Activated CD4-positive, alpha-beta T cell treated with anti-CD3 and anti-CD28 coated beads, Interleukin-2, amount 10 ng/mL, durations not matched to agents 24 days and 14 days (primary cell): ENCODE results near the gene BCAS1. TPM values are rescaled to one million over a fixed set of nuclear protein-coding genes. Genes with fewer than 3 reads are reported as not detected.

Experiments
- DNase-seq: peaks from one replicate; pipeline ENCODE4 v3.0.0; 2022
- H3K27ac Mint-ChIP-seq: one replicate; pipeline ENCODE4 v1.8.0; 2022; ENCODE audit warnings: mild to moderate bottlenecking, mixed read lengths
- H3K27me3 Mint-ChIP-seq: one replicate; pipeline ENCODE4 v1.8.0; 2022; ENCODE audit warnings: mixed read lengths
- H3K36me3 Mint-ChIP-seq: one replicate; pipeline ENCODE4 v1.8.0; 2022; ENCODE audit warnings: low read depth, mild to moderate bottlenecking, mixed read lengths
- H3K4me1 Mint-ChIP-seq: one replicate; pipeline ENCODE4 v1.8.0; 2021; ENCODE audit warnings: mixed read lengths
- H3K4me3 Mint-ChIP-seq: one replicate; pipeline ENCODE4 v1.8.0; 2022; ENCODE audit warnings: mild to moderate bottlenecking, moderate library complexity, mixed read lengths
- H3K9me3 Mint-ChIP-seq: one replicate; pipeline ENCODE4 v1.8.0; 2021; ENCODE audit warnings: mixed read lengths
- intact Hi-C: fragments of 100-400 bp; cut with micrococcal nuclease; formaldehyde crosslinking; loops from one replicate; pipeline ENCODE4 v1.15.1; 2023
- total RNA-seq: library from RNA; stranded (reverse); gene quantifications from 2 replicates; pipeline ENCODE4 v1.2.3, GENCODE V29; 2022

BCAS1 gene
- total RNA-seq, 1 donor from 2014 or later = not detected

GRCh38 chr20:53903652-53903987, 166.8 kb downstream of the BCAS1 start:
- peaks cover 45% of the 10 kb centered on the region for H3K4me1 Mint-ChIP-seq
- H3K36me3 Mint-ChIP-seq = no peaks in the 10 kb centered on the region
- H3K27me3 Mint-ChIP-seq = no peaks in the 10 kb centered on the region
- H3K4me3 Mint-ChIP-seq = no peak overlapping the region
- H3K27ac Mint-ChIP-seq = peak overlapping the region; percentile 77
- DNase-seq = no peak
- intact Hi-C loops = no loop called here
- no peaks in the 10 kb centered on the region for H3K9me3 Mint-ChIP-seq

DNA sequence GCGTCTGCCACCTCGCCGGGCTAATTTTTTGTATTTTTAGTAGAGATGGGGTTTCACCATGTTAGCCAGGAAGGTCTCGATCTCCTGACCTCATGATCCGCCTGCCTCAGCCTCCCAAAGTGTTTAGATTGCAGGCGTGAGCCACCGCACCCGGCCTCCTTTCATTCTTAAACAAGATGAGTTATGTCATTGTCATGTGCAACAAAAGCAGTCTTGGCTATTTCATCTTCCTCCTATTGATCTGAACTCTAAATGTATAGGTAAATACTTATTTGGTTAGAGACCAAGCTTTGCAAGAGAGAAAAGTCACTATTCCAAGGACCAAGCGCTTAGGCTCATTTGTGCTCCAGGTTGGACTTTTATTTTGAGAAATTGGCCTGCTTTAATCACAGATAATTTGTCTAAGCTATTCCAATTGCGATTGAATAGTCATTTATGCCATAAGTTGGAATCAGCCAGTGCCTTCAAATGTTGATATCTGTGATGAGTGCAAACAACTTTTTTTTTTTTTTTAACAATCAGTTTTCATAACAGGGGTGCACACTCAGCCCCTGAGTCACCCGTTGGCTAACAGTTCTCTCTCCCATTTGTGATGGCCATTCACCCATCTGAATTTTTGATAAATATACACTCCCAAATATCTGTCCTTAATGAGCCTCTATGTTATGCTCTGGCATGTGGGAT, 167.3 kb downstream of the BCAS1 start:
- Mint-ChIP-seq H3K36me3 (no peaks in the 10 kb centered on the region), H3K9me3 (no peaks in the 10 kb centered on the region), H3K27me3 (no peaks in the 10 kb centered on the region), H3K4me1 (peaks cover 48% of the 10 kb centered on the region), H3K27ac (peak overlapping the region; percentile 77), H3K4me3 (no peak overlapping the region)
- intact Hi-C loops = no loop called here
- no peak for DNase-seq

DNA sequence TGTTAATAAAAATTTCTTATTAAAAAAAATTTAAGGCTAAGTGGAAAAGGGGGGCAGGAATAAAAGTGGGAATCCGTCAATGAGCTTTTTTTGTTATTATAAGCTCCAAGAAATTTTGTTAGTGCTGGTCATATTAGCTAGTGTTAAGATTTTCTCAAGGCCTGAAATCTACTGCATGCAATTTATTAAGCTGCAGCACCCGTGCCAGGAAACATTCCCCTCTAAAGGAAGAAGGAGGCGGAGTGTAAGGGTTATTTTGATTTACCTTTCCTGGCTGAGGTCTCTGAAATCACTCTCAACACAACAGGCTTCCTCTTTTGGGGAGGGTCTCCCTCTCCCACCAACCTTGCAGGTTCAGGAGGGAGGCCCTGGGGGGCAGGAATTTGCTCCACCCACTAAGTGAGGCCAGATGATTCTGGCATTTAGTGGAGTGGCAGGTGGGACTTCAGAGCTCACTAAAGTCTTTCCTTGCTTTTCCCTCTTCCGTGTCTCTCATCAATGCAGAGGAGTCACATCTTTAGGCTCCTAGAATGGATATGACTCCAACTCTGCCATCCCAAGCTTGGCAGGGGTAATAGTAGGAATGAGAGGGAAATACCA, 168.8 kb downstream of the BCAS1 start:
- Mint-ChIP-seq H3K36me3 (no peaks in the 10 kb centered on the region), H3K4me1 (peaks cover 48% of the 10 kb centered on the region), H3K27ac (no peak overlapping the region), H3K9me3 (peaks cover 3% of the 10 kb centered on the region), H3K4me3 (no peak overlapping the region), H3K27me3 (no peaks in the 10 kb centered on the region)
- intact Hi-C loops = no loop called here
- no peak for DNase-seq

DNA sequence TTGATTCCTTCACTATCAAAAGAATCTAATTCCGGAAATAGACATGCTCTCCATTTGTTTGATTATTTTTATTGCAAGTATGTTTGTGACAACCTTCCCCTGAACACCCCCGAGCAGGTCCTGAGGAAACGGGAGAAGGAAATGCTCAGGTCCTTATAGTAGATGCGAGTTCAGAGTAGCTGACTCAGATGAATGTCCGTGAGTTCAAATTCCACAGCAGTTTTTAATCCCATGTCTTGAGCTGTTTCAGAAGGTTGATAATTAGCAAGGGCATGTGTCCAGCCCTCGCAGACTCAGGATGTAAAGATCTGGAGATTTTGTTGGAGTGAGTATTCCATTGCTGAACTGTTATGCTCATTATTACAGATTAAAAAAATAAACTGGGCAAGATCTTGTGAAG, 169.3 kb downstream of the BCAS1 start:
- intact Hi-C loops = no loop called here
- no peaks in the 10 kb centered on the region for H3K27me3 Mint-ChIP-seq
- H3K36me3 Mint-ChIP-seq = no peaks in the 10 kb centered on the region
- H3K9me3 Mint-ChIP-seq = peaks cover 3% of the 10 kb centered on the region
- H3K27ac Mint-ChIP-seq = peak overlapping the region; percentile 20
- peaks cover 47% of the 10 kb centered on the region for H3K4me1 Mint-ChIP-seq
- H3K4me3 Mint-ChIP-seq = no peak overlapping the region
- DNase-seq = no peak

- intact Hi-C loops = no loop called here
- H3K9me3 Mint-ChIP-seq = peaks cover 3% of the 10 kb centered on the region
- no peak for DNase-seq
- H3K27ac Mint-ChIP-seq = peak overlapping the region; percentile 34
- no peak overlapping the region for H3K4me3 Mint-ChIP-seq
- peaks cover 47% of the 10 kb centered on the region for H3K4me1 Mint-ChIP-seq
- no peaks in the 10 kb centered on the region for H3K27me3 Mint-ChIP-seq
- no peaks in the 10 kb centered on the region for H3K36me3 Mint-ChIP-seq
Measured at GRCh38 chr20:53900380-53900999, 169.9 kb downstream of the BCAS1 start.

- DNase-seq = peak; percentile 92
- Mint-ChIP-seq H3K4me3 (peak overlapping the region; percentile 53), H3K36me3 (no peaks in the 10 kb centered on the region), H3K4me1 (peaks cover 53% of the 10 kb centered on the region), H3K27me3 (no peaks in the 10 kb centered on the region), H3K9me3 (peaks cover 3% of the 10 kb centered on the region), H3K27ac (peak overlapping the region; percentile 95)
- intact Hi-C loops = loop anchor here (1.0 to 2.0 kb wide), 4 partner anchors 16 to 321 kb away; no protein-coding TSS in a partner anchor
Measured at GRCh38 chr20:53899351-53900167, 170.8 kb downstream of the BCAS1 start.

DNA sequence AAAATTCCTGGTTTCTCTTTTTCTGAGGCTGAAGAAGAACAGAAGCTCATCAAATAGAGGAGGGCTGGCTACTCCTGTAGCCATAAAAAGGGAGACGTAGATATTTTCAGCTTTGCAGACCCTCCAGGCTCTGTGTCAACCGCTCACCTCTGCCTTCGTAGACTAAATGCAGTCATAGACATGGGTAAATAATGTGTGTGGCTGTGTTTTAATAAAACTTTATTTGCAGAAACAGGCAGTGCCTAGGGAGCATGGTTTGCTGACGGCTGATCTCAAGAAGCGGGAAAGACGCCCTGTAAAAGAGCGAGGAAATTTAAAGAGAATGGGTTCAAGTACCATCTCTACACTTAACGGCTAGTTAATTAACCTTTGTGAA, 171.8 kb downstream of the BCAS1 start:
- Mint-ChIP-seq H3K27ac (peak overlapping the region; percentile 52), H3K4me1 (peaks cover 55% of the 10 kb centered on the region), H3K9me3 (peaks cover 3% of the 10 kb centered on the region), H3K27me3 (no peaks in the 10 kb centered on the region), H3K4me3 (no peak overlapping the region), H3K36me3 (no peaks in the 10 kb centered on the region)
- intact Hi-C loops = loop anchor here (2.0 kb wide), 1 partner anchor 50 kb away; no protein-coding TSS in a partner anchor
- DNase-seq = no peak

DNA sequence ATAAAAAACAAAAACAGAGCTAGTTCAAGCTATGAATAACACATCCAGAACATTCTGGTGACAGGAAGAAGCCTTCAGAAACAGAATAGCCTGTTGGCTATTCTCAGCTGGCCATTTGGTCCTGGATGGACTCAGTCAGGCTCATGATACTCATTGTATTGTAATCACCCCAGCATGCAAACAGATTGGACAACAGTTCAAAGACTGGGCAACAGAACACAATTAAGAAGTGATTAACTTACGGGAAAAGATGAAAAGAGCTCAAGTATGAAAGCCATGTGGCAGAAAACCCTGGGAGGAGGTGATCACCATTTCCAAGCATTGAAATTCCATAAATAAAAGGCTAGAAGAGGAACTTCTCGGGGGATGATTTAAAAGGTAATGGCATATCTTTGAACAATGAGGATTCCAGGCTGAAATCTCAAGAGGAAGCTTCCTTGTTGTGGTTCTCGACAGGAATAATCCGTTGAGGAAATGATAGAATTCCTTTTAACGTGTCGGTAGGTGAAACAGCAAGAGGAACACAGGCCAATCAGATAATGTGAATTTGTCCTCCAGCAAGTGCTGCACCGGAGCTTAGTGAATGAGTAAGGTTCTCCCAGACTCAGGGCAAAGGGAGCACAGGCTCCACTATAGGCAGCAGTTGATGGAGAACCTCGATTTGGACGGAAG, 172.4 kb downstream of the BCAS1 start:
- H3K36me3 Mint-ChIP-seq = no peaks in the 10 kb centered on the region
- H3K9me3 Mint-ChIP-seq = peaks cover 3% of the 10 kb centered on the region
- peak overlapping the region; percentile 72 for H3K27ac Mint-ChIP-seq
- peaks cover 57% of the 10 kb centered on the region for H3K4me1 Mint-ChIP-seq
- no peaks in the 10 kb centered on the region for H3K27me3 Mint-ChIP-seq
- intact Hi-C loops = loop anchor here (2.0 kb wide), 1 partner anchor 51 kb away; no protein-coding TSS in a partner anchor
- no peak overlapping the region for H3K4me3 Mint-ChIP-seq
- DNase-seq = no peak

DNA sequence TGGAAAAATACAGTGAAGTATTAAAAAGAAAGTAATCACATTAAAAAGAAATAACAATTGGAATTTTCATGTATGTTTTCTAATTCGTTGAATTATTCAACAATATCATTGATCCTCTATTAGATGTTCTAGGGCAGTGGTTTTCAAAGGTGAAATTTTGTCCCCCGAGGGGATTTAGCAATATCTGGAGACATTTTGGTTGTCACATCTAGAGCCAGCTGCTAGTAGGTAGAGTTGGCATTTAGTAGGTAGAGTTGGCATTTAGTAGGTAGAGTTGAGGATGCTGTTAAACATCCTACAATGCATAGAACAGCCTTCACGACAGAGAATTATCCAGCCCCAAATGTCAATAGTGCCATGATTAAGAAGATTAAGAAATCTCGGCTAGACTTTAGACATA, 173.7 kb downstream of the BCAS1 start:
- no peak for DNase-seq
- Mint-ChIP-seq H3K9me3 (peaks cover 3% of the 10 kb centered on the region), H3K27me3 (no peaks in the 10 kb centered on the region), H3K4me3 (no peak overlapping the region), H3K4me1 (peaks cover 60% of the 10 kb centered on the region), H3K27ac (no peak overlapping the region), H3K36me3 (peaks cover 2% of the 10 kb centered on the region)
- intact Hi-C loops = no loop called here

DNA sequence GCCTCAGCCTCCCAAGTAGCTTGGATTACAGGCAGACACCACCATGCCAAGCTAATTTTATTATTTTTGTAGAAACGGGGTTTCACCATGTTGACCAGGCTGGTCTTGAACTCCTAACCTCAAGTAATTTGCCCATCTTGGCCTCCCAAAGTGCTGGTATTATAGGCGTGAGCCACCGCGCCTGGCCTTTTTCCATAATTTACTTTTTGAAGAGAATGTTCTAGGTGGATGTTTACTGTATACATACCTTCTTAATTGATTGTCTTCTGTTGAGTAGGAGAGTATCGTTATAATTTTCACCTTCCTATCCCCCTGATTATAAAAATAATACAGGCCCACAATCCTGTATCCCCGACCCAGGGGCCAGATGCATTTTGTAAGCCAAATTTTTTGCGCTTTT, 174.4 kb downstream of the BCAS1 start:
- Mint-ChIP-seq H3K9me3 (peaks cover 3% of the 10 kb centered on the region), H3K36me3 (peaks cover 2% of the 10 kb centered on the region), H3K4me3 (no peak overlapping the region), H3K27me3 (no peaks in the 10 kb centered on the region), H3K27ac (no peak overlapping the region), H3K4me1 (peaks cover 60% of the 10 kb centered on the region)
- DNase-seq = no peak
- intact Hi-C loops = no loop called here

GRCh38 chr20:53895385-53895755, 175.0 kb downstream of the BCAS1 start:
- no peaks in the 10 kb centered on the region for H3K27me3 Mint-ChIP-seq
- H3K4me1 Mint-ChIP-seq = peaks cover 57% of the 10 kb centered on the region
- H3K36me3 Mint-ChIP-seq = peaks cover 4% of the 10 kb centered on the region
- DNase-seq = no peak
- no peak overlapping the region for H3K27ac Mint-ChIP-seq
- peaks cover 3% of the 10 kb centered on the region for H3K9me3 Mint-ChIP-seq
- intact Hi-C loops = no loop called here
- H3K4me3 Mint-ChIP-seq = no peak overlapping the region

GRCh38 chr20:53894707-53895384, 175.5 kb downstream of the BCAS1 start:
- peaks cover 3% of the 10 kb centered on the region for H3K9me3 Mint-ChIP-seq
- peaks cover 4% of the 10 kb centered on the region for H3K36me3 Mint-ChIP-seq
- H3K4me1 Mint-ChIP-seq = peaks cover 55% of the 10 kb centered on the region
- no peak for DNase-seq
- peak overlapping the region; percentile 34 for H3K27ac Mint-ChIP-seq
- no peaks in the 10 kb centered on the region for H3K27me3 Mint-ChIP-seq
- H3K4me3 Mint-ChIP-seq = no peak overlapping the region
- intact Hi-C loops = loop anchor here (5.0 kb wide), 2 partner anchors 123 to 253 kb away; no protein-coding TSS in a partner anchor
